HUES6 (cell line): Measurements from ENCODE around the gene IFNA21.
"Not testable (repeated sequence)": the region's sequence is repeated elsewhere in the genome, so short reads cannot be mapped to it uniquely, and the experiment has no call there.

ENCODE experiments used
- H3K27ac ChIP-seq: 2 replicates; pipeline ENCODE4 v1.7.0; 2013; ENCODE audit warnings: low read depth, mild to moderate bottlenecking, low read length, inconsistent platforms
- H3K27me3 ChIP-seq: 2 replicates; pipeline ENCODE4 v1.6.1; 2013; ENCODE audit warnings: low read length; ENCODE audit not compliant: control insufficient read depth, insufficient read depth
- H3K36me3 ChIP-seq: 2 replicates; pipeline ENCODE4 v1.6.1; 2013; ENCODE audit warnings: low read length; ENCODE audit not compliant: control insufficient read depth, insufficient read depth
- H3K4me1 ChIP-seq: 2 replicates; pipeline ENCODE4 v1.6.1; 2013; ENCODE audit warnings: low read length; ENCODE audit not compliant: control insufficient read depth, insufficient read depth
- H3K4me3 ChIP-seq: 2 replicates; pipeline ENCODE4 v1.5.1; 2013; ENCODE audit warnings: low read depth, low read length
- H3K9ac ChIP-seq: one replicate; pipeline ENCODE4 v1.6.1; 2013; ENCODE audit warnings: mild to moderate bottlenecking, low read length
- H3K9me3 ChIP-seq: 2 replicates; pipeline ENCODE4 v1.6.1; 2013; ENCODE audit warnings: low read depth, low read length; ENCODE audit not compliant: control insufficient read depth, insufficient read depth

IFNA21 gene

DNA sequence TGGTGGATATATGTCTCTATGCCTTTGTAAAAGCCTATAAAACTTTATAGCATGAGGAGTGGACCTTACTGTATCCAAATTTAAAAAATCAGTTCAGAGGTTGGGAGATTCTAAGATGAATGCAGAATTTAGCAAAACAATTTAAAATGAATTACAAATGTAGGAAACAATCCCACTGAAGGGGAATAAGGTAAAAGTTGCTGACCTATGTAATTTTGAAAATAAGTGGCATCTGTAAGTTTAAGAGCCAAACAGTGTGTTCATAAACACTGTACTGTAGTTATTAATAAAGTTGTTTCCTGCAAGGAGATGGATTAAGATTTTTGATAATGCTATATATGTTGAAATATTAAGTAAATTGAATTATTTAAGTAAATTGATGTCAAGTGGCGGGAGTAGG, 29.4 kb downstream of the IFNA21 start:
- Histone ChIP-seq H3K4me3 (no peak overlapping the region), H3K27me3 (no peaks in the 10 kb centered on the region), H3K4me1 (no peaks in the 10 kb centered on the region), H3K27ac (no peak overlapping the region), H3K9ac (no peak overlapping the region), H3K9me3 (no peaks in the 10 kb centered on the region), H3K36me3 (no peaks in the 10 kb centered on the region)

DNA sequence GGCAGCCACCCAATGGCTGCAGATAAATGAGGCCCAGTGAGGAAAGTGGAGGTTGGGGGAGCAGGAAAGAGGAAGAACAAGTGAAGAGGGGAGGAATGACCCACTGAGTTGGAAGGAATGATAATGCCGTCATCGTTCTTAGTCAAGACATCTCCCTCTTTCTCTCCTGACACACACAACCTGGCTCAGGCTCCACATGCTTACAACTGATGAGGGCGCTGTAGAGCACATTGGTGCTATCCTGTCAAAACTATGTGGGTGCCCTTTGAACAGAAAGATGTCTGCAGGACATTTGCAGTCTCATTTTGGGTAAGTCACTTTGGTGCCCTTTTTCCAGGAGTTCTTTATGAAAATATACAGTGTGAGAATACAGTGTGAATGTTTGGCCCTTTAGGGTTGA, 30.7 kb downstream of the IFNA21 start:
- no peaks in the 10 kb centered on the region for H3K9me3 ChIP-seq
- H3K36me3 ChIP-seq: no peaks in the 10 kb centered on the region
- H3K4me1 ChIP-seq: no peaks in the 10 kb centered on the region
- no peak overlapping the region for H3K9ac ChIP-seq
- no peak overlapping the region for H3K4me3 ChIP-seq
- H3K27ac ChIP-seq: no peak overlapping the region
- H3K27me3 ChIP-seq: no peaks in the 10 kb centered on the region

DNA sequence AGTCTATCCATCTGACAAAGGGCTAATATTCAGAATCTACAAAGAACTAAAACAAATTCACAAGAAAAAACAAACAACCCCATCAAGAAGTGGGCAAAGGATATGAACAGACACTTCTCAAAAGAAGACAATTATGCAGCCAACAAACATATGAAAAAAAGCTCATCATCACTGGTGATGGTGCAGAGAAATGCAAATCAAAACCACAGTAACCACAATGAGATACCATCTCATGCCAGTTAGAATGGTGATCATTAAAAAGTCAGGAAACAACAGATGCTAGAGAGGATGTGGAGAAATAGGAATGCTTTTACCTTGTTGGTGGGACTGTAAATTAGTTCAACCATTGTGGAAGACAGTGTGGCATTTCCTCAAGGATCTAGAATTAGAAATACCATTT, 38.3 kb downstream of the IFNA21 start:
- not testable (repeated sequence) for H3K9me3 ChIP-seq, H3K9ac ChIP-seq, H3K4me3 ChIP-seq, H3K4me1 ChIP-seq, H3K27me3 ChIP-seq, H3K36me3 ChIP-seq, H3K27ac ChIP-seq

DNA sequence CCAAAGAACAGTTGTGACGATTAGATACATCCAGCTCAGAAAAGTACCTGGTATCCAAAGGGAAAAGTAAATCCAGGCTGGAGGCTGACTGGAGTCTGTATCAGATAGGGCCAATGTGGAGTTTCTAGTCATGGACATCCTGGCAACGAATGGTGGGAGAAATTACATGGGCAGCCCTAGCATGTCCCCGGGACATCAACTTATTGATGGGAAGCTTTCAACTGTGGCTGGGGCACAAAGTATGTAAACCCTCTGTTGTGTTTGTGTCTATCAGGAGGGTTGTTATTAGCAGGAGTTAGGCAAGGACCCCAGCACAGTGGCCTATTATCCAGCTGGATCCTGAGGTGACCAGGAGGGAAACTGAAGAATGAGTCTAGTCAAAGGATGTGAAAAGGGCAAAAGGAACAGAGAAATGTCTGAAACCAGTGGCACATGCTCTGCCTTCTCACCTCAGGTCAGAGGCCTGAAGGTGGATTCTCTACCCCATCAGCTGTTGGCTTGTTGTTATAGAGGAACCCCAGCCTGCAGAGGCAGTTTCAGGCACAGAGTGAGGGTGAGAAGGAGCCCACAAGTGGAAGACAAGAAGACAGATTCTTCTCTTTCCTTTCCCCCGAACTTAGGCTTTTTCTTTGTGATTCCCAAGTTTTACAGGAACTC, 44.7 kb downstream of the IFNA21 start:
- Histone ChIP-seq H3K9me3 (no peaks in the 10 kb centered on the region), H3K9ac (no peak overlapping the region), H3K4me3 (no peak overlapping the region), H3K27ac (no peak overlapping the region), H3K27me3 (no peaks in the 10 kb centered on the region), H3K36me3 (no peaks in the 10 kb centered on the region), H3K4me1 (no peaks in the 10 kb centered on the region)

DNA sequence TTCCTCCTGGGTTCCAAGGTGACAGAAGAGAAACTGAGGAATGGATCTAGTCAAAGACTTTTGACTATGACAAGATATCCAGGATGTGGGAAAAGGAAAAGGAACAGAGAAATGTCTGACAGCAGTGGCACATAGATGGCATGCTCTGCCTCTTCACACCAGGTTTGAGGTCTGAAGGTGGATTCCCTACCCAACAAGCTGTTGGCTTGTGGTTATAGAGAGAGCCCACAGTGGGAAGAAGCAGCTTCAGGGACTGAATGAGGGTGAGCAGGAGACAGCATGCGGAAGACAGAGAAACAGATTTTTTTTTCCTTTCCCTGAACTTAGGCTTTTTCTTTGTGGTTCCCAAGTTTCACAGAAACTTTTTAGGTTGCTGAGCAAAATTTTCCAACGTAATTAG, 45.4 kb downstream of the IFNA21 start:
- Histone ChIP-seq H3K4me1 (no peaks in the 10 kb centered on the region), H3K27ac (no peak overlapping the region), H3K4me3 (no peak overlapping the region), H3K9ac (no peak overlapping the region), H3K27me3 (no peaks in the 10 kb centered on the region), H3K36me3 (no peaks in the 10 kb centered on the region), H3K9me3 (no peaks in the 10 kb centered on the region)

DNA sequence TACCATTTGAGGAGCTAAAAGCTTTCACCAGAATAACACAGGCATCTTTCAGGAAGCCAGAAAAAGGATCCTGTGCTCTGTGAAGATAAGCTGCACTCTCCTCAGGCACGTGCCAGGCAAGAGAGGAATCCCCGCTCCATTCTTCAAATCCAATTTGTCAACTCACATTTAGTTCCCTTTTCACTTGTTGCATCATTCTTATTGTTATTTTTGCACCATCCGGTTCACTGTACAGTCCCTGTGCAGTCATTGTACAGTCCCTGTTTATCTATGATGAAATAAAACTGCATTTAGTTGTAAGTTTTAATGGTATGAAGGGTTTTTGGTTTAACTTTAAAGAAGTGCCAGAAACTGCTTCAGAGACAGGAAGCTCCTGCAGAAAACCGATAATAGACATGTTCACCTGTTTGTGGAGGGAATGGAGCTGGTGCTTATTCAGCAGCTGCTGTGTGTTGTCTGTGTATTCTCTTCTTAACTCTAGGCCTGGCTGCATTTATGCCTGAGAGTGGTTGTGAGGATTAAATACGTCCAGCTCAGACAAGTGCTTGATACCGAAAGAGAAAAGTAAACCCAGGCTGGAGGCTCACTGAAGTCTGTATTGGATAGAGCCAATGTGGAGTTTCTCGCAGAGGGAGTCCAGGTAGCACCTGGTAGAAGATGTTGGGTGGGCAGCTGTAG, 47.2 kb downstream of the IFNA21 start:
- no peak overlapping the region for H3K27ac ChIP-seq
- H3K27me3 ChIP-seq: no peaks in the 10 kb centered on the region
- H3K9me3 ChIP-seq: no peaks in the 10 kb centered on the region
- H3K4me3 ChIP-seq: no peak overlapping the region
- no peaks in the 10 kb centered on the region for H3K36me3 ChIP-seq
- no peak overlapping the region for H3K9ac ChIP-seq
- no peaks in the 10 kb centered on the region for H3K4me1 ChIP-seq
